HG03558 (cell line): Measurements from ENCODE around the gene ANKRD18B.
"Not testable (repeated sequence)": the region's sequence is repeated elsewhere in the genome, so short reads cannot be mapped to it uniquely, and the experiment has no call there.

ENCODE experiments used
- ATAC-seq: cut with Tn5 transposase; IDR thresholded peaks from one replicate; pipeline ENCODE4 v1.9.1; 2021; ENCODE audit warnings: moderate number of reproducible peaks; ENCODE audit not compliant: unreplicated experiment; ENCODE audit errors: extremely low read depth

The ANKRD18B gene

DNA sequence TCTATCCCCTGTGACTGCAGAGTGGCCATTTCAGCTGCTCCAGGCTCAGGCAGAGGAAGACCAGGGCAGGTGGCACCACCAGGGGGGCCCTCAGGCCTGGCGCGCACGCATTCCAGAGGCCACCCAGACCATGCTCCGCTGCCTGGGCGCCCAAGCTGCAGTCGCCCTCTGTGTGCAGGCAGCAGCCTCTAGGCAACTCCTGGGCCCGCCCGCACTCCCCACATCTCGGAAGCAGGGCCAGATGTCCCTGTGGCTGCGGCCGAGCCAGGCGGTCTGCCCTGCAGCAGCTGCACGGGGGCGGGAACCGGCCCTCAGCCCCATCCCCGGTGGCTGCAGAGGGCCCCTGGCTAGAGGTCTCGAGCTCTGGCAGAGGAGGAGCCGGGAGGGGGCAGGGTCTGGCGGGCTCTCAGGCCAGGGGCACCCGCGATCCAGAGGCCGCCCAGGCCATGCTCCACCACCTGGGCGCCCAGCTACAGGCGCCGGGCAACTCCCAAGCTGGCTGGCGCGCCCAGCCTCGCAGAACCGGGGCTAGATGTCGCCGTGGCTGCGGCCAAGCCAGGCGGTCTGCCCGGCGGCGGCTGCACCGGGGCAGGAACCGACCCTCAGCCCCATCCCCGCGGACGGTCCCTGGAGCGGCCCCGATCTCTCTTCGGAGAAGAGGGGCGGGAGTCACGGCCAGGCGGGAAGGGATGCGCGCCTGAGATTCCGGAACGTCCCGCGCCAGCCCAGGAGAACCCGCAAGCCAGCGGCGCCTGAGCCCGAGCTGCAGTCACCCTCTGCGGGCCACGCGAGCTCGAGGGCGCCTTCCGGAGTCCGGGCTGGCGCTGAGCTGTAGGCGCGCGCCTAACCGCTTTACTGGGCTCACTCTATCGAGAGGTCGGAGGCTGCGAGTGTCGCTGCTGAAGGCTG, at the start of gene ANKRD18B:
Gene ANKRD18B, plus strand, starts transcription at position 855 of the 909 bp plus-strand sequence. CDS start 239 bp downstream, outside the sequence.
- not testable (repeated sequence) for ATAC-seq

DNA sequence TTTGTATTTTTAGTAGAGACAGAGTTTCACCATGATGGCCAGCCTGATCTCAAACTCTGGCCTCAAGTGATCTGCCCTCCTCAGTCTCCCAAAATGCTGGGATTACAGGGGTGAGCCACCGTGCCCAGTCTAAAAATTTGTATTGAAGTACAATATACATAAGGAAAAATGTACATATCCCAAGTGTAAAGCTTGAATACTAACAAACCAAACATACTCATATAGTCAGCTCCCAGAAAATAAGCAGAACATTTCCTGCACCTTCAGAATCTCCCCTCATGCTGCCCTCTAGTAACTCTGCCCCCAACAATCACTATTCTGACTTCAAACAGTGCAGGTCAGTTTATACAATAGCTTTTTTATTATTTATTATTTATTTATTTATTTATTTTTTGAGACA, 48.7 kb upstream of the ANKRD18B start:
- ATAC-seq: no peak

DNA sequence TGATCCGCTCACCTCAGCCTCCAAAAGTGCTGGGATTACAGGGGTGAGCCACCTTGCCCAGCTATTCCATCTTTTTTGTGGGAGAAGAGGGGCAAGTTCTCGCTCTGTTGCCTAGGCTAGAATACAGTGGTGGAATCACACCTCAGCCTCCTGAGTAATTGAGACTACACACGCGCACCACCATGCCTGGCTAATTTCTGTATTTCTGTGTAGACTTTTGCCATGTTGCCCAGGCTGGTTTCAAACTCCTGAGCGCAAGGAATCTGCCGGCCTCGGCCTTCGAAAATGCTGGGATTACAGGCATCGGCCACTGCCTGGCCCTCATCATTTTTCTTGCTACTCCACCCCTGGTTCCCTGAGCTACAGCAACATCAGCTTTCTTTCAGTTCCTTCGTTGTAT, 47.5 kb upstream of the ANKRD18B start:
- no peak for ATAC-seq

DNA sequence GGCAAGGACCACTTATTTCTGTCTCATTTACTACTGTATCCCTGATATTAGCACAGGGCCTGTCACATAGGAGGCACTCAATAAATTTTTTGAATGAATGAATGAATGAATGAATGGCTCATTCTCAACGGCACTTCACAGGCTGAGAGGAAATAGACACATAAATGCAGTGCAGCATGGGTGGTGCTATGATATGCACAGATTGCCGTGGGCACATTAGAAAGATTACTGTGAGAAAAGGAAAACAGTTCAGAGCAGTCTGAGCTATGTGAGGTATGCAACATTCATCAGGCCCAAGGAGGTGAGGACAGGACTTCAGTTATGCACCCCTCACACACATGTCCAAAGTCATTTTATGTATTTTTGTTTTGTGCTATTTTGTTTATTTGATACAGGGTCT, 43.9 kb upstream of the ANKRD18B start:
- ATAC-seq: no peak

DNA sequence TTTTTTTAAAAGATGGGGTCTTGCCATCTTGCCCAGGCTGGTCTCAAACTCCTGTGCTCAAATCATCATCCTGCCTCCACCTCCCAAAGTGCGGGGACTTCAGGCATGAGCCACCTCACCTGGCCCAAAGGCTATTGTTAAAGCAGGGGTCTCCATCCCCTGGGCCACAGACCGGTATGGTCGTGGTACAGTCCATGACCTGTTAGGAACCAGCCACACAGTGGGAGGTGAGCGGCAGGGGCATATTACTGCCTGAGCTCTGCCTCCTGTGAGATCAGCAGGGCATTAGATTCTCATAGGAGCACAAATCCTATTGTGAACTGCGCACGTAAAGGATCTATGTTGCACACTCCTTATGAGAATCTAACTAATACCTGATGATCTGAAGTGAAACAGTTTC, 43.1 kb upstream of the ANKRD18B start:
- ATAC-seq: no peak

DNA sequence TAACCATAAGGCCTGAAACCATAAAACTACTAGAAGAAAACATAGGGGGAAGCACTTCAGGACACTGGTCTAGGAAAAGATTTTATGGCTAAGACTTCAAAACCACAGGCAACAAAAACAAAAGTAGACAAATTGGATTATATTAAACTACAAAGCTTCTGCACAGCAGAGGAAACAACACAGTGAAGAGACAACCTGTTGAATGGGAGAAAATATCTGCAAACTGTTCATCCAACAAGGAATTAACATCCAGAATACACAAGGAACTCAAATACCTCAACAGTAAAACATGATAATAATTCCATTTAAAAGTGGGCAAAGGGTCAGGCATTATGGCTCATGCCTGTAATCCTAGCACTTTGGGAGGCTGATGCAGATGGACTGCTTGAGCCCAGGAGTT, 38.7 kb upstream of the ANKRD18B start:
- not testable (repeated sequence) for ATAC-seq

DNA sequence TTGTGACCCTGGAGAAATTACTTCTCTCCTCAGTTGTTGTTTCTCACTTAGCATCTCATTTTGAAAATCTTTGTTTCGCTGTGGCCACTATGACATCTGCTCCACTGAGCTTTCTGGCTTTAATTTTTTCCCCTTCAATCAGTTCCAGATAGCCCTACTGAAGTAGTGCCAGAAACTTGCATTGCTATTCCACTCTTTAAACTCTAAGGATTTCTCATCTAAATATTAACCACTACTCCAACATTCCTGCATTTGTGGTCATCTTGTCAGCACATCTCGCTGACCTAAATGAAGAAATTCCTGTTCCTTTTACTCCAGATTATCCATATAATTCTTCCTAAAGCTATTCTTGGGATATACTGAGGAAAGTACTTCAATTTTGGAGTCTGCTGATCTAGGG, 35.0 kb upstream of the ANKRD18B start:
- no peak for ATAC-seq

DNA sequence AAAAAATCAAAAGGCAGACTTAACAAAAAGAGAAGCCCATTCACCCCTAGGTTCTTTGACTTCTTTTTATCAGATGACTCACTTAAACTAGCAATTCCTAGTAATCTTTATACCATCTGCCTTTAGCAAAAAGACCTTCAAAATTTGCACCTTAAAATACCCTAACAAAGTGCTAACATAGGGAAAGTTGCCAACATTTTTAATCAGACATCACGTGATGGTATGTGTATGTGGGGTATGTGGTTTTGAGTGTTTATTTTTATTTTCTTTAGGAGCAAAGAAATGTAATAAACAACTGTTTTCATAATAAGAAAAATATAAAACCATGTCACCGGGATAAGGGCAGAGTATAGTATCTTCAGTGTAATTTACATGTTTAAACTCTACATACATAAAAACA, 30.2 kb upstream of the ANKRD18B start:
- not testable (repeated sequence) for ATAC-seq

DNA sequence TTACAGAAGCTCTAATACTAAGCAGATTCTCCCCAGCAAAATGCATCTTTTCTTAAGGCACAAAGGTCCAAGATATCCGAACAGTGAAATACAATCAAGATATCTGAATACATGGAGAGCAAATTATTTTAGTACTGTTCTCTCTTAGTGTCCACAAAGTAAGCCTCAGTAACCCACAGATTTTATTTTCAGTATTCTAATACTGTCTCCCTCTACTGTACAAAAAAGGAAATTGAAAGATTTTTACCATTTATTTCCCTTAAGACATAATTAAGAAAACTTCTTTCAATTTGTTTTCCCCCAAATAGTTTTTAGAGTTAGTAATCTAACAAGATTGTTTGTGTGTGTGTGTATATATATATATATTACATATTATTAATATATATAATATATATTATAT, 25.7 kb upstream of the ANKRD18B start:
- no peak for ATAC-seq

DNA sequence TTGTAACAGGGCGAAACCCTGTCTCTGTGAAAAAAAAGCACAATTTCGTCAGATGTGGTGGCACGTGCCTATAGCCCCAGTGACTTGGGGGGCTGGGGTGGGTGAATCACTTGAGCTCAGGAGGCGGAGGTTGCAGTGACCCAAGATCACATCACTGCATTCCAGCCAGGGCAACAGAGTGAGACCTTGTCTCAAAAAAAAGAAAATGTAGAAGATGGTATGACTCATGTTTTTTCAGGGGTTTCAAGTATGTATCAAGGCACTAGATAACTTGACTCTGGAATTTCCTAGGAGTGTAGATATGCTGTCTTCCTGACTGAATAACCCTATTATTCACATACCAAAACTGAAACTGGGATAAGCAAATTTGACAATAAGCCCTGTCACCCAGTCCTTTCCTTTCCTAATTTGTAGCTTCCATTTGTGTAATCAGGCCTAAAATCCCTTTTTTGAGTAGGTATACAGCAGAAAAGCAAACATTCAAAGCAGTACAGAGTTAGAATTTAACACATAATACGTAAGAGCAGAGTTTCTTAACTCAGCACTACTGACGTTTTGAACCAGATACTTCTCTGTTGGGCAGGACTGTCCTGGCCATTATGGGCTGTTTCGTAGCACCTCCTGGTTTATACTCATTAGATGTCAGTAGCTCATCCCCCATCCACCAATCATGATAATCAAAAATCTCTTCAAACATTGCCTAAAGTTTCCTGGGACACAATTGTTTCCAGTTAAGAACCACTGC, 17.3 kb upstream of the ANKRD18B start:
- ATAC-seq: no peak

DNA sequence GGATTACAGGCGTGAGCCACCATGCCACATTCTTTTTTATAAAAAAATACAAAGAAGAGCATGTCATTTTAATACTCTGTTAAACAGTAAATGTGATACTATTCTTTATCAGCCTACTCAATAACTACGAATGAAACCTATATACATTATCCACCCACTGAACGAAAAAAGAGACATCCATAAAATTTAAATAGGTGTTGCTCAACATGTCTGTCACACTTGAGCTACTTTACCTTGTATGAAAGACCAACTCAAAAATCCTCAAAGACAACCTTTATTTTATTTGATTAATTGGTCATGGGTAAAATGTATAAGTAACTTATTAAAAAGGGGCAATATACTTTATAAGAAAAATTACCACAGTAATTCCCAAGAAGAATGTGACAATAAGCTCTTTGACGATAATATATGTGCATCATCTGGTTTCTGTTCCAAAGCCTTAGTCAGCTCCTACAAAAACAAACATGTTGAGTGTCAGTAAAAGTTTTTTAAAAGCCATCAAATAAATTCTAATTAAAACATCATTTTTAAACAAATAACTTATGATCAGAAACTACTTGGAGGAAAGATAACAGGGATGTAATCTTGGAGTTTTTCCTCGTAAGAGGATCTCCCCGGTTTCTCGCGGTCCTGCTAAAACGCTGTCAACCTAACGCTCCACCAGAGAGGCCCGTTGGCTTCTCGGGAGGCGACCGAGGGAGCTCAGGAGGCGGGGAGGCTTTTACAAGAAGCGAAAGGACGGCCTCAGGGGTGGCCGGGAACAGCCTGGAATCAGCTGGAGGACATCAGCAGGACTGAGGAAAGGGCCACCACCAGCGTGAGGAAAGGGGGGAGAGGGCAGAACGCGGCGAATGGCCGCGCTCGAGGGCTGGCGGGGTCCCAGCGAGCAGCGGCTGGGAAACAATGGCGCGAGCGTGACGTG, 13.5 kb upstream of the ANKRD18B start:
- no peak for ATAC-seq

DNA sequence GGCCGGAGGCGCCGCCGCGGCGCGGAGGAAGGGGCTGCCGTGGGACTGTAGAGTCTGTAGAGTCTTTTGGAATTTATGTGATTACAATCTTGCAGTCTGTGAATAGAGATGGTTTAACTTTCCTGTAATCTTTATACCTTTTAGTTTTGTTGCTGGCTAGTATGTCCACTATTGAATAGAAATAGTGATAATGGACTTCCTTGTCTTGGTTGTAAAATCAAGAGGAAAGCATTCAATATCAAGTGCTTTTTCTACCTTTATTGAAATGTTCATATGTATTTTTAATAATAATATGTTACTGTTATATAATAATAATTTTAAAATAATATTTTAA, 12.9 kb upstream of the ANKRD18B start:
- ATAC-seq: not testable (repeated sequence)

DNA sequence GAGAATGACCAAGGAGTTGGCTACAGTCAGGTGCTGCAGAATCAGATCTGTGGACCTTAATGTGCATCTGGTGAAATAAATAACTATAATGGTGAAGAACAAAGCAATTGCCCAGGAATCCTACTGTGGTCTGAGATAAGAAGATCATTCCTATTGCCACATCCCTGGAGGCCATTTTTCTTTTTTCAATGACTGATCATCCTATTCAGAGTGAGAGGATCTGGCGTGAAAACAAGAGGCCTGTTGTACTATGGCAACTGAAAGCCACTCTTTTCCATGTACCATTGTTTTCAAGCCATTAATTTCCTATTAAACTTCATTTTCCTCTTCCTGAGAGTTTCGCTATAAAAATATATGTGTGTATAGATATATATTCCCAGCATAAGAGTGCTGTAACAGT, 11.5 kb upstream of the ANKRD18B start:
- not testable (repeated sequence) for ATAC-seq

DNA sequence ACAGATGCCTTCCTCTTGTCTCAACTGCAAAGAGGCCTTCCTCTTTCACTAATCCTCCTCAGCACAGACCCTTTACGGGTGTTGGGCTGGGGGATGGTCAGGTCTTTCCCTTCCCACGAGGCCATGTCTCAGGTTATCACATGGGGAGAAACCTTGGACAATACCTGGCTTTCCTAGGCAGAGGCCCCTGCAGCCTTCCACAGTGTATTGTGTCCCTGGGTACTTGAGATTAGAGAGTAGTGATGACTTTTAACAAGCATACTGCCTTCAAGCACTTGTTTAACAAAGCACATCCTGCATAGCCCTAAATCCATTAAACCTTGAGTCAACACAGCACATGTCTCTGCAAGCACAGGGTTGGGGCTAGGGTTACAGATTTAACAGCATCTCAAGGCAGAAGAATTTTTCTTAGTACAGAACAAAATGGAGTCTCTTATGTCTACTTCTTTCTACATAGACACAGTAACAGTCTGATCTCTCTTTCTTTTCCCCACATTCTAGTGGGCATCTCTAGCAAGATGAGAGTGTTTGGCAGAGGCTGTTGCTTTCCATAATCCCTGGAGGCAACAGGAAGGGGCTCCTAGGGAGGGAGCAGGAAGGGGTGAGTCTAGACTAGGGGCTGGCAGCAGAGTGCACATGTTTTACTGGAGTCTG, 8.6 kb upstream of the ANKRD18B start:
- not testable (repeated sequence) for ATAC-seq

DNA sequence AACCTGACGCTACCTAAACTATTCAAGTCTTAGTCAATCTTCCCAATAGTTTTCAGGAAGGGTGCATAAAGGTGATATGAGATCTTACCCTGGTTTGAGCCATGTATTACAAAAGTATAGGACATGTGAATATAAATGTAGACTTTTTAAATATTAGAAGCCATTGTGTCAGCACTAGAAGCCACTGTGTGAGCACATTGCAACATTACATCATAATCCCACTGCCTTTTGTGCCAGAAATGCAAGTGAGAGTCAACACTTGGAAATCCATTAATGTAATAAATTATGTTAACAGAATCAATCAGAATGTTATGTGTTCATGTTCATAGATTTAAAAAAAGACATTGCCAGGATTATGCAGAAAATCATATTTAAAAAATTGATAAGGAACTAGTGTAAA, 7.7 kb upstream of the ANKRD18B start:
- ATAC-seq: not testable (repeated sequence)

DNA sequence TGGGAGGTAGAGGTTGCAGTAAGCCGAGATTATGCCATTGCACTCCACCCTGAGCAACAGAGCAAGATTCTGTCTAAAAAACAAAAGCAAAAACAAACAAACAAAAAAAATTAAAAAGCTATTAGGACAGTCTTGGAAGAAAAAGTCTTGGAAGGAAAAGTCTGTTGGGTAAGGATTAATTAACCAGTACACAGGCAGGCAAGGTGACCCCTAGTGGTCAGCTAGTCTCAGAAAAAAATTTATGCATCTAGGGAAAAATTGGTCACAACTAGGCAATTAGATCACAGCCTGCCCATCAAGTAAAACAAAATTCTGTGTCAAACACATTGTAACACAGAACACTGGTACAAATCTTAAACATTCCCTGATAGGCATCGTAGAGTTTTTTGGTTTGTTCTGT, 6.7 kb upstream of the ANKRD18B start:
- ATAC-seq: no peak

DNA sequence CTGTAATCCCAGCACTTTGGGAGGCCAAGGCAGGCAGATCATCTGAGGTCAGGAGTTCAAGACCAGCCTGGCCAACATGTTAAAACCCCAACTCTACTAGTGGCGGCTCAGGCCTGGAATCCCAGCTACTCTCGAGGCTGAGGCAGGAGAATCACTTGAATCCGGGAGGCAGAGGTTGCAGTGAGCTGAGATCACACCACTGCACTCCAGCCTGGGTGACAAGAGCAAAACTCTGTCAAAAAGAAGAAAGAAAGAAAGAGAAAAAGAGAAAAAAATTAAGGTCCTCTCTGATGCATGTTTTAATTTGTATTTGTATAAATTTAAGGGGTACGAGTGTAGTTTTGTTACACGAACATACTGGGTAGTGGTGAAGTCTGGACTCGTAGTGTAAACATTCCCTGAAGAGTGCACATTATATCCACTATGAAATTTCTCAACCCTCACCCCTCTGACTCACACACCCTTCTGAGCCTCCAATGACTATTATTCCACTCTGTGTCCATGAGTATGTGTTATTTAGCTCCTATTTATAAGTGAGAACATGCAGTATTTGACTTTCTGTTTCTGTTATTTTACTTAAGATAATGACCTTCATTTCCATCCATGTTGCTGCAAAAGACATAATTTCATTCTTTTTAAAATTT, 6.0 kb upstream of the ANKRD18B start:
- not testable (repeated sequence) for ATAC-seq

DNA sequence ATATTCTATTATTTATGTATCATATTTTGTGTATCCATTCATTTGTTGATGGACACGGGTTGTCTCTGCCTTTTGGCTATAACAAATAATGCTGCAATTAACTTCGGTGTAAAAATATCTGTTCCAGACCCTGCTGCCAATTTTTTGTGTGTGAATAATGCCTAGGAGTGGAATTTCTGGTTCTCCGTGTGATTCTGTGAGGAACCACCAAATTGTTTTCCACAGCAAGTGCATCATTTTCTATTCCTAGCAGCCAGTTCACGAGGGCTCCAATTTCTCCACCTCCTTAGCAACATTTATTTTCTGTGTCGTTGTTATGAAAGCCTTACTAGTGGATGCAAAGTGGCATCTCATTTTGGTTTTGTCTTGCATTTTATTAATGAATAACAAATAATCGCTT, 2.2 kb upstream of the ANKRD18B start:
- ATAC-seq: not testable (repeated sequence)

DNA sequence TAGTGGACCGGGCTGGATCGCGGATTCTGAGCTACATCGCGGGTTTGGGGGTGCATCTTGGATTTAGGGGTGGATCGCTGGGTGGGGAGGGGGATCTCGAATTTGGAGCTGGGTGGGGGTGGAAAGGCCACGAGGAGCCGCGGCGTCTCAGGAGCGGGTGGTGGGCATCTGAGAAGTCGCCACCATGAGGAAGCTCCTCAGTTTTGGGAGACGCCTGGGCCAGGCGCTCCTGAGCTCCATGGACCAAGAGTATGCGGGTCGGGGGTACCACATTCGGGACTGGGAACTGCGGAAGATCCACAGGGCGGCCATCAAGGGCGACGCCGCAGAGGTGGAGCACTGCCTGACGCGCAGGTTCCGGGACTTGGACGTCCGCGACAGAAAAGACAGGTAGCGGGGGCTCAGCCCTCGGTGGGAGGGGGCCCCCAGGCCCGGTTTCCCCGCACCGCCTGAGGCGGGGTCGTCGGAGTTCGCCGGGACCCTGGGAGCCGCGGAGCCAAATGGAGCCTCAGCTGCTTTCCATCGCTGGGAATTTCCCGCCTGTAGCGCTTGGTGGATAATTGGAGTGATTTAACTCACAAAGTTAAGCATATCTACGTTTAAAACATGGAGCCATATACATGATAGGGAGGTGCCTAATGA, 376 bp downstream of the ANKRD18B start:
- ATAC-seq: no peak
